RWPE2 (cell line): ENCODE results near the gene SKAP2.

ENCODE experiments used
- ATAC-seq: fragments of 200-7000 bp; cut with Tn5 transposase; 3 replicates; pipeline ENCODE4 v1.9.1; 2021; ENCODE audit warnings: low read depth
- DNase-seq: peaks from one replicate; pipeline ENCODE4 v3.0.0-alpha.2; 2020; ENCODE audit warnings: low spot score
- H3K27ac ChIP-seq: fragments of 450-650 bp; 2 replicates; pipeline ENCODE4 v1.5.1; 2017; ENCODE audit warnings: mild to moderate bottlenecking; ENCODE audit not compliant: poor library complexity, severe bottlenecking
- H3K27me3 ChIP-seq: fragments of 250-450 bp; sonication (Bioruptor Pico); 2 replicates; pipeline ENCODE4 v1.5.1; 2021; ENCODE audit warnings: mild to moderate bottlenecking, moderate library complexity; ENCODE audit not compliant: insufficient read depth, poor library complexity, severe bottlenecking
- H3K36me3 ChIP-seq: fragments of 250-450 bp; sonication (Bioruptor Pico); 2 replicates; pipeline ENCODE4 v1.5.1; 2020; ENCODE audit warnings: low read depth, mild to moderate bottlenecking, moderate library complexity
- H3K4me1 ChIP-seq: fragments of 250-450 bp; sonication (Bioruptor Pico); 2 replicates; pipeline ENCODE4 v1.5.1; 2021; ENCODE audit warnings: mild to moderate bottlenecking, moderate library complexity; ENCODE audit not compliant: insufficient read depth, poor library complexity, severe bottlenecking
- H3K4me3 ChIP-seq: fragments of 250-450 bp; sonication (Bioruptor Pico); 2 replicates; pipeline ENCODE4 v1.5.1; 2021; ENCODE audit warnings: mild to moderate bottlenecking, moderate library complexity; ENCODE audit not compliant: severe bottlenecking
- H3K9me3 ChIP-seq: fragments of 250-450 bp; sonication (Bioruptor Pico); 2 replicates; pipeline ENCODE4 v1.5.1; 2021; ENCODE audit warnings: mild to moderate bottlenecking, moderate library complexity; ENCODE audit not compliant: severe bottlenecking
- CTCF ChIP-seq: fragments of 450-650 bp; IDR thresholded peaks from one replicate; pipeline ENCODE4 v1.5.1; 2017; ENCODE audit warnings: mild to moderate bottlenecking, moderate library complexity; ENCODE audit not compliant: poor library complexity, severe bottlenecking

The SKAP2 gene

GRCh38 chr7:26681819-26682418, 182.5 kb downstream of the SKAP2 start:
- peaks cover 4% of the 10 kb centered on the region for H3K4me1 ChIP-seq
- DNase-seq (no peak), ATAC-seq (no peak)
- no peaks in the 10 kb centered on the region; the same call in 1 of the 2 replicates for H3K36me3 ChIP-seq
- H3K9me3 ChIP-seq: no peaks in the 10 kb centered on the region
- no peaks in the 10 kb centered on the region for H3K27me3 ChIP-seq
- no peak overlapping the region for H3K27ac ChIP-seq
- H3K4me3 ChIP-seq: no peak overlapping the region
- TF ChIP-seq CTCF: peak; percentile 90

DNA sequence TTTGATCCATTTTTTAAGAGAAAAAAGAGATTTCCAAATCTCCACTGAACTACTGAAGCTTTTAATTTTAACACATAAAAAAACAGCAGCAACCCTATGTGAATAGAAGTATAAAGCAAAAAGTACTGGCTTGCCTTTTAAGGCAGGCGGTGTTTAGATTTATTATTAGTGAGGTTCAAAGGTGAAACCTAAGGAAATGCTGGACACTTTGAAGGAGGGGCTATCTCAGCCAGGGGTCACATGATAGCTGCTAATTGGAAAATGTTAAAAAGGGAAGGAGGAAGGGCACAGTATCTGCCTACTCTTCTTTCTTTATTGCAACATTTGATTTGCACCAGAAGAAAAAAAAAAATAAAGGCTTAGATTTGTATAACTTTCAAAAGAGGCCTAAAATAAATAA, 183.8 kb downstream of the SKAP2 start:
- ATAC-seq (no peak), DNase-seq (no peak)
- no peak for TF ChIP-seq CTCF
- Histone ChIP-seq H3K4me1 (peaks cover 5% of the 10 kb centered on the region), H3K36me3 (no peaks in the 10 kb centered on the region; the same call in 1 of the 2 replicates), H3K27me3 (no peaks in the 10 kb centered on the region), H3K4me3 (no peak overlapping the region), H3K9me3 (no peaks in the 10 kb centered on the region), H3K27ac (no peak overlapping the region)

DNA sequence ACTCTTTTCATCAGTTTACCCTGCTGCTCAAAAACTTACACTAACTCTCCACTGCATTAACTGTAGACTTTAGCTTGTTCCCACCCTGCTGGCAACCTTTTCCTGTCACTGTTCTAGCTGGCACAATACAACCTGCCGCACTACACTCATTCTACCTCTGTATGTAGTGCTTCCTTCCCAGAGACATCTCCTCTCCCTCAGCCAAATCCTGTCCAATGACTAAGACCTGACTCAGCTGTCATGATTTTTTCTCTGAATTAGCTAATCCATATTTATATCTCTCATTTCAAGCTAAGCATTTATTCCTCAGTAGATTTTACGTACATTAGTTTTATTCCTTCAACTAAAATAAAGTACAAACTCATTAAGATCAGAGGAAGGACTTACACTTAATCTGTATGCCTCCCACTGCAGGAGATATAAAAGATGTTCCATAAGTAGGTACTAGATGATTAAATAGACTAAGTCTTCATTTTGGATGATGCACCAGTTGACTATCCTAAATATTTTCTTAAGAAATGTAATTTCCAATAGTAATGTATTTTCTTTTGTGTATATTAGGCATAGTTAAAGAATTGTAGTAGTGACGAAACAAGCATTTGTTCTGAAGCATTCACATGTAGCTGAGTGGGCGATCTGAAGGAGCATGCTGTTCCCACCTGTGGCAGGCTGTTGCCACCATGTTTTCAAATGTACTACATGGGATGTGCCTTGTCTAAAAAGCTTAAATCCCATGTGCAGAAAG, 189.1 kb downstream of the SKAP2 start:
- H3K4me3 ChIP-seq: no peak overlapping the region
- TF ChIP-seq CTCF: no peak
- peak overlapping the region; percentile 19 for H3K27ac ChIP-seq
- ATAC-seq (peak; percentile 98), DNase-seq (no peak)
- peaks cover 11% of the 10 kb centered on the region for H3K4me1 ChIP-seq
- no peaks in the 10 kb centered on the region for H3K36me3 ChIP-seq
- no peaks in the 10 kb centered on the region for H3K27me3 ChIP-seq
- H3K9me3 ChIP-seq: no peaks in the 10 kb centered on the region

DNA sequence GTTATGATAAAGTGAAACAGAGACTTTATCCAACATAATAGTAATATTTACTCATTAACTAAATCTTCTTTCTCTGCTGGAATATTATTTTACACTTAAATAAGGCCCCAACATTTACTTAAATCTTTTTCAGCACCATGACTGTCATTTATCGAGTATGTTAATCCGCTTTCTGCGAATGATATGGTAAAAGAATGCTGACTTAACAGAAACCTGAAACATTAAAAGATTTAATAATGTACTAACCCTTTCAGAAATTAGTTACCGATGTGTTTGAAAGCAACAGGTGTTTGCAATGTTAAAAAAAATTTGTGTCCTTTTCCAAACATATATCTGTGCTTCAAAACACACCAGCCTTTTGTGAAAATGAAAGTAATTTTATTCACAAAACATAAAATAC, 190.5 kb downstream of the SKAP2 start:
- H3K27me3 ChIP-seq: no peaks in the 10 kb centered on the region
- peaks cover 11% of the 10 kb centered on the region for H3K4me1 ChIP-seq
- no peak for ATAC-seq
- no peak overlapping the region for H3K4me3 ChIP-seq
- no peaks in the 10 kb centered on the region for H3K9me3 ChIP-seq
- TF ChIP-seq CTCF: no peak
- H3K36me3 ChIP-seq: no peaks in the 10 kb centered on the region
- no peak overlapping the region for H3K27ac ChIP-seq
- no peak for DNase-seq

GRCh38 chr7:26673271-26673670, 191.1 kb downstream of the SKAP2 start:
- no peak overlapping the region for H3K27ac ChIP-seq
- DNase-seq: no peak
- no peak overlapping the region for H3K4me3 ChIP-seq
- no peak for TF ChIP-seq CTCF
- no peaks in the 10 kb centered on the region for H3K27me3 ChIP-seq
- H3K36me3 ChIP-seq: no peaks in the 10 kb centered on the region
- no peaks in the 10 kb centered on the region for H3K9me3 ChIP-seq
- ATAC-seq: no peak
- H3K4me1 ChIP-seq: peaks cover 11% of the 10 kb centered on the region
